Endodermal cell (in vitro differentiated cells): Measurements from ENCODE around the gene USHBP1. TPM values are rescaled to one million over a fixed set of nuclear protein-coding genes. Genes with fewer than 3 reads are reported as not detected.

Source experiments
- DNase-seq: peaks from one replicate; pipeline ENCODE4 v3.0.0-alpha.2; 2017
- H3K27ac ChIP-seq: 2 replicates; pipeline ENCODE4 v1.5.1; 2013; ENCODE audit warnings: mild to moderate bottlenecking, low read depth, low read length, moderate library complexity
- H3K27me3 ChIP-seq: 2 replicates; pipeline ENCODE4 v1.6.1; 2013; ENCODE audit warnings: mild to moderate bottlenecking, low read length, moderate library complexity; ENCODE audit not compliant: insufficient read depth, control insufficient read depth, poor library complexity, severe bottlenecking
- H3K36me3 ChIP-seq: 2 replicates; pipeline ENCODE4 v1.7.0; 2013; ENCODE audit warnings: mild to moderate bottlenecking, low read length, moderate library complexity; ENCODE audit not compliant: control insufficient read depth, insufficient read depth
- H3K4me1 ChIP-seq: one replicate; pipeline ENCODE4 v1.7.0; 2013; ENCODE audit warnings: low read length; ENCODE audit not compliant: control insufficient read depth, insufficient read depth
- H3K4me3 ChIP-seq: 2 replicates; pipeline ENCODE4 v1.5.1; 2013; ENCODE audit warnings: mild to moderate bottlenecking, low read length, moderate library complexity
- H3K9ac ChIP-seq: 2 replicates; pipeline ENCODE4 v1.6.1; 2013; ENCODE audit warnings: mild to moderate bottlenecking, low read length, moderate library complexity; ENCODE audit not compliant: poor library complexity, severe bottlenecking; ENCODE audit errors: extremely low read depth
- H3K9me3 ChIP-seq: 2 replicates; pipeline ENCODE4 v1.6.1; 2013; ENCODE audit warnings: mild to moderate bottlenecking, low read length, moderate library complexity; ENCODE audit not compliant: control insufficient read depth
- H3K27ac Mint-ChIP-seq: 2 replicates; pipeline ENCODE4 v1.8.0; 2020; ENCODE audit warnings: mixed read lengths
- H3K27me3 Mint-ChIP-seq: 2 replicates; pipeline ENCODE4 v1.8.0; 2021; ENCODE audit warnings: mild to moderate bottlenecking, mixed read lengths; ENCODE audit not compliant: insufficient read depth
- H3K36me3 Mint-ChIP-seq: 2 replicates; pipeline ENCODE4 v1.8.0; 2020; ENCODE audit warnings: low read depth, mixed read lengths
- H3K4me1 Mint-ChIP-seq: 2 replicates; pipeline ENCODE4 v1.8.0; 2020; ENCODE audit warnings: mixed read lengths
- H3K4me3 Mint-ChIP-seq: 2 replicates; pipeline ENCODE4 v1.8.0; 2020; ENCODE audit warnings: mild to moderate bottlenecking, moderate library complexity, mixed read lengths
- H3K9me3 Mint-ChIP-seq: 2 replicates; pipeline ENCODE4 v1.8.0; 2020; ENCODE audit warnings: mild to moderate bottlenecking, mixed read lengths
- WGBS, 2 experiments: methylation state at CpG; one replicate each; pipeline versions ENCODE4 v1.1.5 to v1.1.7; 2013; ENCODE audit warnings: missing lambda C conversion rate in 2 of 2, mixed read lengths in 1 of 2; ENCODE audit not compliant: insufficient coverage in 1 of 2, insufficient read length in 1 of 2; 5-methylcytosine and 5-hydroxymethylcytosine counted together
- total RNA-seq, 2 donors: library from RNA; stranded (reverse); fragmentation: NEBNext Ultra II Directional in 1 of 2; extraction: Animal tissue kit (Norgen Biotek cat#: 25700) in 1 of 2; gene quantifications; 2 replicates in 1 of 2; 3 replicates in 1 of 2; pipeline ENCODE4 v1.2.1, GENCODE V29; 2021
- TF ChIP-seq, protein P1 (sequence below): fragments of 200-600 bp; sonication (generic); conservative IDR thresholded peaks from 2 replicates; pipeline ENCODE4 v1.5.0; 2021; ENCODE audit warnings: antibody characterized with exemption, mild to moderate bottlenecking

The USHBP1 gene
- total RNA-seq, 2 donors from 2014 or later = 3.8 to 6.2 TPM

DNA sequence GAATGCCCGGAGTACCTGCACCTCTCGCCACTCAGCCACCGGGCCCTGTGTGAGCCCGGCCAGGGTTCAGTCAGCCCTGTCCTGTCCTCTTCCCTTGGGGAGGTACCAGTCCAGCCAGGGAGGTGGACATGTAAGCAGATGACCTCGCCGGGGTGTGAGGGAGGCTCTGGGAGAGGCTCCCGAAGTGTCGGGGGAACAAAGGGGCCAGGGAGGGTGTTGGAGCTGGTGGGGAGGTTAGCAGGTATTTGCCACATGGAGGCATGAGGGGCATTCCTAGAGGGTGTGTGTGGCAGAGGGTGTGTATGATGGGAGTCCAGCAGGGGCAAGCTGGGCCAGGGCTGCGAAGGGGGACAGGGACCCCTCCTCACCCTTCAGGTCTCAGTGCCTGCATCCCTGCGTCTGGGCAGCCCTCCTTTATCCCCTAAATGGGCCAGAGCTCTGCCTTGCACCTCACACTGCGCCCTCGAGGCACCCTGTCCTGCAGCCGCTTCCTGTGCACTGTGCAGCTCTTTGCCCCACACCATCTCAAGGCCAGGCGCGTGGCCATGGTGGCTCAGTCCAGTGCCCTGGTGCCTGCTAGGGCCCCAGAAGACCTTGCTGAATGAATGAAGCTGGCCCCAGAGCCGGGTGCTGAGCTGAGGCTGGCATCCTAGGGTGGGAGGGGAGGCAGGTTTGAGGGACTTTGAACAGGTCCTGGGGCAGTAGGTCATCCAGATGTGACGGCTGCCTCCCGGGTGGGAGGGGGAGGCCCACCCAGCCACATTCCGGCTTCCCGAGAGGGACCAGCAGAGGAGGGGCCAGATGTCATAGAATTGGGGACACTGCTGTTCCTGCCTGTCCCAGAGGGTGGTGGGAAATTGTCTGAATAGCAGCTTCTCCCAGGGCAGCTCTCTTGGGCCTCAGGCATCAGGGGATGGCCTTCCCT, 47.9 kb upstream of the USHBP1 start:
- Histone ChIP-seq H3K27ac (no peak overlapping the region), H3K4me3 (no peak overlapping the region), H3K9ac (peak overlapping the region; percentile 6), H3K4me1 (peaks cover 6% of the 10 kb centered on the region), H3K36me3 (peaks cover 36% of the 10 kb centered on the region), H3K27me3 (no peaks in the 10 kb centered on the region), H3K9me3 (no peaks in the 10 kb centered on the region)
- peaks cover 13% of the 10 kb centered on the region for H3K4me1 Mint-ChIP-seq
- no peak overlapping the region for H3K4me3 Mint-ChIP-seq
- no peak for DNase-seq
- peak overlapping the region; percentile 89 for H3K27ac Mint-ChIP-seq
- TF ChIP-seq, protein P1, sequence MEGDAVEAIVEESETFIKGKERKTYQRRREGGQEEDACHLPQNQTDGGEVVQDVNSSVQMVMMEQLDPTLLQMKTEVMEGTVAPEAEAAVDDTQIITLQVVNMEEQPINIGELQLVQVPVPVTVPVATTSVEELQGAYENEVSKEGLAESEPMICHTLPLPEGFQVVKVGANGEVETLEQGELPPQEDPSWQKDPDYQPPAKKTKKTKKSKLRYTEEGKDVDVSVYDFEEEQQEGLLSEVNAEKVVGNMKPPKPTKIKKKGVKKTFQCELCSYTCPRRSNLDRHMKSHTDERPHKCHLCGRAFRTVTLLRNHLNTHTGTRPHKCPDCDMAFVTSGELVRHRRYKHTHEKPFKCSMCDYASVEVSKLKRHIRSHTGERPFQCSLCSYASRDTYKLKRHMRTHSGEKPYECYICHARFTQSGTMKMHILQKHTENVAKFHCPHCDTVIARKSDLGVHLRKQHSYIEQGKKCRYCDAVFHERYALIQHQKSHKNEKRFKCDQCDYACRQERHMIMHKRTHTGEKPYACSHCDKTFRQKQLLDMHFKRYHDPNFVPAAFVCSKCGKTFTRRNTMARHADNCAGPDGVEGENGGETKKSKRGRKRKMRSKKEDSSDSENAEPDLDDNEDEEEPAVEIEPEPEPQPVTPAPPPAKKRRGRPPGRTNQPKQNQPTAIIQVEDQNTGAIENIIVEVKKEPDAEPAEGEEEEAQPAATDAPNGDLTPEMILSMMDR = no peak
- 93% methylated on average over 5 to 20 of the region's 20 CpGs for WGBS, 2 experiments
- H3K36me3 Mint-ChIP-seq = peaks cover 27% of the 10 kb centered on the region
- no peaks in the 10 kb centered on the region for H3K9me3 Mint-ChIP-seq
- H3K27me3 Mint-ChIP-seq = no peaks in the 10 kb centered on the region

DNA sequence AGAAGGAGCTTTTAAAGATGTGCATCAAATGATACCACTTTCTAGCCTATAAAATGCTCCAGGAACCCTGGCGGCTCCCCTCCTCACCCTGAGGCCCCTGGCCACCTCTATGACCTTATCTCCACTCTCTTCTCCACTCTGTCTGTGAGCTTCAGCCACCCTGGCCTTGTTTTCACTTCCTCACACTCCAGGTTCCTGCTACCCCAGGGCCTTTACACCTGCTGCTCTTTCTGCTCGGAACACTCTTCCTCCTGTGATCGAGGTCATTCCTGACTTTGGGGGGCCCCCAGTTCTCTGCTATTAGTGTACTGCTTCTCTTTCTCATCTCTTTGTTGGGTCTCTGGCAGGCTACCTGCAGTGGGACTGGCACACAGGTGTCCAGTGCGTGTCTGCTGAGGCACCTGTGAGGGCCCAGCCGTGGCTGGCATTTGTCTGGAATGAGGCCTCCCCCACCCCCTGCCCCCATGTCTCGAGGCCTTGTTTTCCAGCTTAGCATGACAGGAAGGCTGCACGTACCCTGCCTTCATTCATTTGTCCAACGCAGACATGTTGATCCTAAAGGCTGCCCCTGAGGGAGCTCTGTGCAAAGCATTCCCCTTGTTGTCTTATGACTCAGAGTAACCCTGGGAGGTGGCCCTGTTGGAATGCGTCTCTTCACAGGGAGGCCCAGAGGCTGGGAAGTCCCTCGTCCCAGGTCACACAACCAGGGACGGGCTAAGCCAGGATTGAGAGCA, 47.1 kb upstream of the USHBP1 start:
- peaks cover 6% of the 10 kb centered on the region for H3K4me1 ChIP-seq
- Mint-ChIP-seq H3K36me3 (peaks cover 22% of the 10 kb centered on the region), H3K4me3 (no peak overlapping the region), H3K4me1 (peaks cover 13% of the 10 kb centered on the region), H3K27ac (peak overlapping the region; percentile 89), H3K9me3 (no peaks in the 10 kb centered on the region), H3K27me3 (no peaks in the 10 kb centered on the region)
- no peak overlapping the region for H3K4me3 ChIP-seq
- TF ChIP-seq, protein P1 = no peak
- no peaks in the 10 kb centered on the region for H3K9me3 ChIP-seq
- WGBS, 2 experiments = 76 to 88% methylated on average over 7 to 11 of the region's 11 CpGs
- H3K9ac ChIP-seq = peak overlapping the region; percentile 17
- no peak overlapping the region for H3K27ac ChIP-seq
- H3K27me3 ChIP-seq = no peaks in the 10 kb centered on the region
- DNase-seq = peak; percentile 68
- peaks cover 36% of the 10 kb centered on the region for H3K36me3 ChIP-seq

DNA sequence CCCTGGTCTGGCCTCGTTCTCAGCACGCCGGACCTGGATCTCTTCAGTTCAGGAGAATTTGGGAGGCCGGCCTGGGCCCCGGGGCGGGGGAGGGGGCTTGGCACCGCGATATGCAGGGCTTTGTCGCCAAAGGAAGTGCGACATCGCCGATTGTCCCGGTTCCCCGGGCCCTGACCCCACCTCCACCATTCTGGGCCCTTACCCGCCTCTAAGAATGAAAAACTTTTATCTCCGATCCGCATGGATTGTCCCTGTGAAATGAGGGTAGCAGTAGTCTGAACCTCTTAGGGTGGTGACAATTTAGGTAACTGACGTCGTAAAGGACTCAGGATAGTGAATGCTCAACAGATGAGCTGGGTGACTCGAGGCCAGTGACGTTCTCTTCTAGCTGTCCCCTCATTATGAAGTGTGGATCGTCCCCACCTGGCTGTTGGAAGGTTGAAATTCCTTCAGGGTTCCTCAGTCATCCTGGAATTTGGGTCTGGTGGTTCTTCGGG, 45.5 kb upstream of the USHBP1 start:
- 8 to 29% methylated on average over 8 to 23 of the region's 23 CpGs for WGBS, 2 experiments
- TF ChIP-seq, protein P1 = no peak
- Mint-ChIP-seq H3K27ac (peak overlapping the region; percentile 93), H3K27me3 (no peaks in the 10 kb centered on the region), H3K9me3 (no peaks in the 10 kb centered on the region), H3K4me1 (peaks cover 17% of the 10 kb centered on the region), H3K36me3 (peaks cover 11% of the 10 kb centered on the region), H3K4me3 (peak overlapping the region; percentile 93)
- Histone ChIP-seq H3K4me1 (peaks cover 6% of the 10 kb centered on the region), H3K9ac (peak overlapping the region; percentile 85), H3K27me3 (no peaks in the 10 kb centered on the region), H3K9me3 (no peaks in the 10 kb centered on the region), H3K27ac (no peak overlapping the region), H3K4me3 (peak overlapping the region; percentile 83), H3K36me3 (peaks cover 26% of the 10 kb centered on the region)
- DNase-seq = no peak
